ENCODE measurements around the gene SPESP1. TPM values are rescaled to one million over a fixed set of nuclear protein-coding genes. Genes with fewer than 3 reads are reported as not detected.

SPESP1 gene
- total RNA-seq (10 to 100 TPM in 1 of 5 donors, 1 to 10 TPM in 3, not detected in 1; 1.8 to 19.8 (median 2.3) TPM), polyA plus RNA-seq (1 to 10 TPM; 1.6 to 4.1 (median 3.4) TPM)
- long read RNA-seq, donor 1, partial matches to known transcripts = 0 of 1 reads
- long read RNA-seq, donor 1, other reads (novel, unspliced or antisense) = 0 of 1 reads
- long read RNA-seq, donor 2 = 0 reads
- long read RNA-seq, donor 3, partial matches to known transcripts = 68 of 71 reads
- long read RNA-seq, donor 3, other reads (novel, unspliced or antisense) = 0 of 71 reads
- long read RNA-seq, donor 4, partial matches to known transcripts = 0 of 7 reads
- long read RNA-seq, donor 4, other reads (novel, unspliced or antisense) = 7 of 7 reads
- long read RNA-seq, donor 5, partial matches to known transcripts = 0 of 1 reads
- long read RNA-seq, donor 5, other reads (novel, unspliced or antisense) = 0 of 1 reads
- long read RNA-seq, donor 6, partial matches to known transcripts = 0 of 3 reads
- long read RNA-seq, donor 6, other reads (novel, unspliced or antisense) = 0 of 3 reads
- long read RNA-seq, donor 7 = 0 reads
- long read RNA-seq, donor 8, partial matches to known transcripts = 0 of 3 reads
- long read RNA-seq, donor 8, other reads (novel, unspliced or antisense) = 0 of 3 reads
- long read RNA-seq, donor 9, partial matches to known transcripts = 0 of 1 reads
- long read RNA-seq, donor 9, other reads (novel, unspliced or antisense) = 0 of 1 reads
- long read RNA-seq, donor 10 = 0 reads

DNA sequence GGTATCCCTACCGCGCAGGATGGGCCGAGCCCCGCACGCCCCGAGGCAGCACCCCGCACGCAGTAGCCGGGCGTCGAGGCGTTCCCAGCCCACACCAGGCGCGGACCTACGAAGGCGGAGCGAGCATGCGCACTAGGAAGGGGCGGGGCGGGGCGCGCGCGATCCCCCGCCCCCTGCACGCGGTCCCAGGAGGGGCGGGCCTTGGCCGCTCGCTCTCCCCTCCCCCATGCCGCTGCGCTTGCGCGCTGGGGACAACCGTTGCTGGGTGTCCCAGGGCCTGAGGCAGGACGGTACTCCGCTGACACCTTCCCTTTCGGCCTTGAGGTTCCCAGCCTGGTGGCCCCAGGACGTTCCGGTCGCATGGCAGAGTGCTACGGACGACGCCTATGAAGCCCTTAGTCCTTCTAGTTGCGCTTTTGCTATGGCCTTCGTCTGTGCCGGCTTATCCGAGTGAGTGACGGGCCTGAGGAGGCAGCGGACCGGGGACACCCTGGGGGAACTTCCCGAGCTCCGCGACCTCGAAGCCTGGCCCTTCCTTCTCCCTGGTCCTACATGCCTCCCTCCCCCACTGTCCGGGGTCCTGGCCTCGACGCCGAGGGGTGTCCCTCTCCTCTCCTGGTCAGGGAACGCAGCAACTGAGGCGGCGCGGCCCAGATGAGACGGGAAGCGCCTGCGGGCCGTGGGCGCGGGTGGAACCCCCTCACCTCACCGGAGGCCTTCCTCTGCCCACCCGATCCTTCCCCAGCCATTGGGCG lies at the start of gene SPESP1:
SPESP1 (plus strand) TSS at position 258 of the 755 bp plus-strand sequence; CDS start at position 387, 129 bp downstream.
- H3K36me3 ChIP-seq = no peaks in the 10 kb centered on the region
- WGBS, 5 donors = 53 to 80% (median 67%) methylated on average over 57 to 72 of the region's 72 CpGs
- intact Hi-C loops (cut with DNase I; ENCODE audit: low total_unique reads) = no loop called here
- peak within 1 kb of the TSS; percentile 28 to 44 (median 32) for H3K4me3 ChIP-seq
- no peaks in the 10 kb centered on the region for H3K4me1 ChIP-seq
- H3K27me3 ChIP-seq = peaks cover 0 to 10% (median 0%) of the 10 kb centered on the region in 3 donors
- TF ChIP-seq POLR2AphosphoS5 (IDR thresholded peaks at IDR 0.05) = peak in 2 of 3 donors; percentile 43 to 60
- TF ChIP-seq, protein P1, sequence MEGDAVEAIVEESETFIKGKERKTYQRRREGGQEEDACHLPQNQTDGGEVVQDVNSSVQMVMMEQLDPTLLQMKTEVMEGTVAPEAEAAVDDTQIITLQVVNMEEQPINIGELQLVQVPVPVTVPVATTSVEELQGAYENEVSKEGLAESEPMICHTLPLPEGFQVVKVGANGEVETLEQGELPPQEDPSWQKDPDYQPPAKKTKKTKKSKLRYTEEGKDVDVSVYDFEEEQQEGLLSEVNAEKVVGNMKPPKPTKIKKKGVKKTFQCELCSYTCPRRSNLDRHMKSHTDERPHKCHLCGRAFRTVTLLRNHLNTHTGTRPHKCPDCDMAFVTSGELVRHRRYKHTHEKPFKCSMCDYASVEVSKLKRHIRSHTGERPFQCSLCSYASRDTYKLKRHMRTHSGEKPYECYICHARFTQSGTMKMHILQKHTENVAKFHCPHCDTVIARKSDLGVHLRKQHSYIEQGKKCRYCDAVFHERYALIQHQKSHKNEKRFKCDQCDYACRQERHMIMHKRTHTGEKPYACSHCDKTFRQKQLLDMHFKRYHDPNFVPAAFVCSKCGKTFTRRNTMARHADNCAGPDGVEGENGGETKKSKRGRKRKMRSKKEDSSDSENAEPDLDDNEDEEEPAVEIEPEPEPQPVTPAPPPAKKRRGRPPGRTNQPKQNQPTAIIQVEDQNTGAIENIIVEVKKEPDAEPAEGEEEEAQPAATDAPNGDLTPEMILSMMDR (IDR thresholded peaks at IDR 0.05) = no peak
- DNase-seq = peak; percentile 49 to 72
- no peaks in the 10 kb centered on the region for H3K9me3 ChIP-seq
- H3K27ac ChIP-seq = no peak within 1 kb of the TSS

DNA sequence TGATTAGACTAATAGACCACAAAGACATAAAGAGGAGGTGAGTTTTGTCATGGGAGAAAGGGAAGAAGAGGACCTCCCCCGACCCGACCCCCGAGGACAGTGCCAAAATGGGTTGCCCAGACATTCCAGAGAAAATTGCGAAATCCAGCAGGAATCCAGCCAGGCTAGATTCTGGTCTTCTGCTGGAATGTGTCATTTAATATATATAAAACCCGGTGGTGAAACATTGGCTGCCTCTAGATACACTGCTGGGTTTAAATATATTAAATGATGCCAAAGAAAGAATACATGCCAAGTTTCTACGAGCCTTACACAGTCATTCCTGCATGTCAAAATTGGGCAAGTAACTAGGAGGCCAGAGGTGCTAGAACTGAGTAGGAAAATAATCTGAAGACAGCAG lies 45.3 kb upstream of the SPESP1 start:
- Histone ChIP-seq H3K9me3 (no peaks in the 10 kb centered on the region), H3K27me3 (no peaks in the 10 kb centered on the region), H3K4me1 (peaks cover 0 to 12% (median 5%) of the 10 kb centered on the region in 4 donors), H3K36me3 (no peaks in the 10 kb centered on the region), H3K27ac (no peak overlapping the region), H3K4me3 (no peak overlapping the region)
- intact Hi-C loops (cut with DNase I; ENCODE audit: low total_unique reads) = no loop called here
- 34 to 41% (median 36%) methylated on average over 6 of the region's 6 CpGs for WGBS, 5 donors
- peak in 1 of 2 donors; percentile 23 for DNase-seq
- TF ChIP-seq POLR2AphosphoS5 (IDR thresholded peaks at IDR 0.05) (no peak), POLR2A (IDR thresholded peaks at IDR 0.05) (no peak), EP300 (IDR thresholded peaks at IDR 0.05) (no peak)
- TF ChIP-seq, protein P1 (IDR thresholded peaks at IDR 0.05) = no peak

DNA sequence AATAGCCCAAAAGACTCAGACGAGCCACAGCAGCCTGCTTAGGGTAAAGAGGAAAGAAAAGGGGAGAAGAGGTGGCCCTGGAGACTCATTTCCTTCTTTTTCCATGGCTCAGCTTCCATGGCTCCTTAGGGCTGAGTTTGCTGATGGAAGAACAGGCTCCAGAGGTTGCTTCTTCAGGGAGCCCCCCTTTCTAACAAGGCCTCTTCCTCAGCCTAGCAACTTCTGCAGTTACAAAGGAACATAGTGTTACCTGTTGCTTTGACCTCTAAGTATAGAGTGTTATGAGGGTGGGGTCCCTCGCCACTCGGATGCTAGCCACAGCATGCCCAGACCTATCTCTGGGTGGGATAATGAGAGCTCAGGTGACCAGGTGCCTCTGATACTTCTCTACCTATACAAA lies 43.2 kb upstream of the SPESP1 start:
- H3K9me3 ChIP-seq = no peaks in the 10 kb centered on the region
- WGBS, 5 donors = 72 to 91% (median 78%) methylated on average over 3 of the region's 3 CpGs
- no peaks in the 10 kb centered on the region for H3K27me3 ChIP-seq
- H3K27ac ChIP-seq = no peak overlapping the region
- H3K4me3 ChIP-seq = no peak overlapping the region
- TF ChIP-seq POLR2AphosphoS5 (IDR thresholded peaks at IDR 0.05) = no peak
- TF ChIP-seq EP300 (IDR thresholded peaks at IDR 0.05) = no peak
- TF ChIP-seq, protein P1 (IDR thresholded peaks at IDR 0.05) = no peak
- TF ChIP-seq POLR2A (IDR thresholded peaks at IDR 0.05) = no peak
- no peak for DNase-seq
- H3K36me3 ChIP-seq = no peaks in the 10 kb centered on the region
- H3K4me1 ChIP-seq = peaks cover 0 to 12% (median 5%) of the 10 kb centered on the region in 4 donors
- intact Hi-C loops (cut with DNase I; ENCODE audit: low total_unique reads) = no loop called here

GRCh38 chr15:68887819-68888218 lies 42.5 kb upstream of the SPESP1 start:
- H3K36me3 ChIP-seq = no peaks in the 10 kb centered on the region
- H3K27me3 ChIP-seq = no peaks in the 10 kb centered on the region
- intact Hi-C loops (cut with DNase I; ENCODE audit: low total_unique reads) = no loop called here
- no peaks in the 10 kb centered on the region for H3K9me3 ChIP-seq
- H3K4me3 ChIP-seq = no peak overlapping the region
- TF ChIP-seq POLR2A (IDR thresholded peaks at IDR 0.05) = no peak
- TF ChIP-seq, protein P1 (IDR thresholded peaks at IDR 0.05) = no peak
- TF ChIP-seq POLR2AphosphoS5 (IDR thresholded peaks at IDR 0.05) = no peak
- TF ChIP-seq EP300 (IDR thresholded peaks at IDR 0.05) = no peak
- DNase-seq = no peak
- WGBS, 5 donors = 70 to 81% (median 73%) methylated on average over 7 to 8 of the region's 8 CpGs
- H3K27ac ChIP-seq = no peak overlapping the region
- H3K4me1 ChIP-seq = peaks cover 0 to 12% (median 5%) of the 10 kb centered on the region in 4 donors
